ENCODE measurements around the gene RGS3. TPM values are rescaled to one million over a fixed set of nuclear protein-coding genes. Genes with fewer than 3 reads are reported as not detected.
A peak's percentile ranks its signal among the peaks of the same experiment; 100 is the strongest.
"Not testable (repeated sequence)": the region's sequence is repeated elsewhere in the genome, so short reads cannot be mapped to it uniquely, and the experiment has no call there.

Gene RGS3
- total RNA-seq, 1 experiment from 2014 or later: 71.1 TPM

DNA sequence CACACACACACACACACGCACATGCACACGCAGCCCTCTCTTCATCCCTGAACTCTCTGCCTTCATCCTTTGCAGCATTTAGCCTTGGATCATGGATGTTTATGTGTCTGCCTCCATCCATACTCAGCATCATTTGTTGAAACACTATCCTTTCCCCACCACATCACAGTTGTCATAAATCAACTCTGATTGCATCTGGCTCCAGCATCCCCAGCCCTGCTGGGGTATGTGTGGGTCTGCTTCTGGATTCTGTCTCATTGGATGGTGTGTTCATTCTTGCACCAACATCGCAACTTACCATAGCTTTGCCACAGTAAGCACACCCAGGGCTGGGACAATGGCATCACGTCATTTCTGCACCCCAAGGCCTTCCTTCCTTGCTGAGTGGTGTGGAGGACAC lies 175.4 kb downstream of the RGS3 start:
- ChIA-PET CTCF (no interaction called here), POLR2A (no interaction called here)
- no peak overlapping the region for H3K27ac Mint-ChIP-seq (ENCODE audit: unreplicated experiment)
- no peak for DNase-seq
- peaks cover 10% of the 10 kb centered on the region for H3K4me1 ChIP-seq
- H3K9me3 Mint-ChIP-seq (ENCODE audit: unreplicated experiment): peaks cover 10% of the 10 kb centered on the region
- intact Hi-C loops (cut with micrococcal nuclease; ENCODE audit: unreplicated experiment): no loop called here
- H3K36me3 Mint-ChIP-seq (ENCODE audit: insufficient read depth, unreplicated experiment): no peaks in the 10 kb centered on the region
- no peak overlapping the region for H3K4me3 ChIP-seq (ENCODE audit: low read depth, low read length)
- no TSS peak for BruUV-seq (replicated peaks)
- H3K9me3 ChIP-seq: peaks cover 9% of the 10 kb centered on the region
- H3K4me3 Mint-ChIP-seq (ENCODE audit: unreplicated experiment): no peak overlapping the region
- H3K4me1 Mint-ChIP-seq (ENCODE audit: low read depth, unreplicated experiment): no peaks in the 10 kb centered on the region
- TF ChIP-seq, protein P1, sequence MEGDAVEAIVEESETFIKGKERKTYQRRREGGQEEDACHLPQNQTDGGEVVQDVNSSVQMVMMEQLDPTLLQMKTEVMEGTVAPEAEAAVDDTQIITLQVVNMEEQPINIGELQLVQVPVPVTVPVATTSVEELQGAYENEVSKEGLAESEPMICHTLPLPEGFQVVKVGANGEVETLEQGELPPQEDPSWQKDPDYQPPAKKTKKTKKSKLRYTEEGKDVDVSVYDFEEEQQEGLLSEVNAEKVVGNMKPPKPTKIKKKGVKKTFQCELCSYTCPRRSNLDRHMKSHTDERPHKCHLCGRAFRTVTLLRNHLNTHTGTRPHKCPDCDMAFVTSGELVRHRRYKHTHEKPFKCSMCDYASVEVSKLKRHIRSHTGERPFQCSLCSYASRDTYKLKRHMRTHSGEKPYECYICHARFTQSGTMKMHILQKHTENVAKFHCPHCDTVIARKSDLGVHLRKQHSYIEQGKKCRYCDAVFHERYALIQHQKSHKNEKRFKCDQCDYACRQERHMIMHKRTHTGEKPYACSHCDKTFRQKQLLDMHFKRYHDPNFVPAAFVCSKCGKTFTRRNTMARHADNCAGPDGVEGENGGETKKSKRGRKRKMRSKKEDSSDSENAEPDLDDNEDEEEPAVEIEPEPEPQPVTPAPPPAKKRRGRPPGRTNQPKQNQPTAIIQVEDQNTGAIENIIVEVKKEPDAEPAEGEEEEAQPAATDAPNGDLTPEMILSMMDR (IDR thresholded peaks at IDR 0.05; ENCODE audit: insufficient read depth in 1 of 2, low read depth in 1 of 2, low read length in 1 of 2, severe bottlenecking in 1 of 2, unreplicated experiment in 1 of 2): no peak
- H3K27me3 ChIP-seq (replicated peaks; ENCODE audit: control insufficient read depth, insufficient read depth, low read length): no peaks in the 10 kb centered on the region
- H3K36me3 ChIP-seq (ENCODE audit: control insufficient read depth, insufficient read depth, low read length): no peaks in the 10 kb centered on the region
- H3K27me3 Mint-ChIP-seq (ENCODE audit: insufficient read depth, unreplicated experiment): peaks cover 4% of the 10 kb centered on the region

DNA sequence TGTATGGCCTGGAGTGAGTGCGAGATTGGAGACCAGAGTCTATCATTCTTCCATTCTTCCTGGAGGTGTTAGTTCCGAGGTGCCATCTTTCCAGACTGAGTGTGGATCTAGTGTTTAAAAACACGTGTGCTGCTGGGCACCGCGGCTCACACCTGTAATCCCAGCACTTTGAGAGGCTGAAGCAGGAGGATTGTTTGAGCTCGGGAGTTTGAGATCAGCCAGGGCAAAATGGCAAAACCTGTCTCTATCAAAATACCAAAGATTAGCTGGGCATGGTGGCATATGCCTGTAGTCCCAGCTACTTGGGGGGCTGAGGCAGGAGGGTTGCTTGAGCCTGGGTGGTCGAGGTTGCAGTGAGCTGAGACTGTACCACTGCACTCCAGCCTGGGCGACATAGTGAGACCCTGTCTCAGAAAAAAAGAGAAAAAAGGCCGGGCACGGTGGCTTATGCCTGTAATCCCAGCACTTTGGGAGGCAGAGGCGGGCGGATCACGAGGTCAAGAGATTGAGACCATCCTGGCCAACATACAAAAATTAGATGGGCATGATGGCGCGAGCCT lies 176.0 kb downstream of the RGS3 start:
- CTCF ChIA-PET: not testable (repeated sequence)

DNA sequence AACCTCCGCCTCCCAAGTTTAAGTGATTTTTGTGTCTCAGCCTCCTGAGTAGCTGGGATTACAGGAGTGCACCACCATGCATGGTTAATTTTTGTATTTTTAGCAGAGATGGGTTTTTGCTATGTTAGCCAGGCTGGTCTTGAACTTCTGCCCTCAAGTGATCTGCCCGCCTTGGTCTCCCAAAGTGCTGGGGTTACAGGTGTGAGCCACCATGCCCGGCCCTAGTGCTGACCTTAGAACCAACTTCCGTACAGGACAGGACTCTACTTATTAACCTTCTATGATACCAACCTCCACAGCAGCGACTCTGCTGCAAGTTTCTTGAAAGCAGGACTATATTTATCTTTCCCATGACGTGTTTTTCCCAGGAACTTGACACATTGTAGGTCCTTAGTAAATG lies 176.9 kb downstream of the RGS3 start:
- Mint-ChIP-seq H3K9me3 (ENCODE audit: unreplicated experiment) (peaks cover 11% of the 10 kb centered on the region), H3K27me3 (ENCODE audit: insufficient read depth, unreplicated experiment) (peaks cover 9% of the 10 kb centered on the region), H3K36me3 (ENCODE audit: insufficient read depth, unreplicated experiment) (no peaks in the 10 kb centered on the region), H3K4me1 (ENCODE audit: low read depth, unreplicated experiment) (no peaks in the 10 kb centered on the region), H3K27ac (ENCODE audit: unreplicated experiment) (no peak overlapping the region), H3K4me3 (ENCODE audit: unreplicated experiment) (no peak overlapping the region)
- peak in 1 of 2 experiments; percentile 7 for DNase-seq
- ChIA-PET POLR2A (no interaction called here), CTCF (interaction anchor here (1.1 kb wide), 1 partner anchor 17 kb away, joined by 4 read pairs; no protein-coding TSS in a partner anchor)
- peaks cover 9% of the 10 kb centered on the region for H3K9me3 ChIP-seq
- intact Hi-C loops (cut with micrococcal nuclease; ENCODE audit: unreplicated experiment): no loop called here
- H3K4me3 ChIP-seq (ENCODE audit: low read depth, low read length): no peak overlapping the region
- H3K27me3 ChIP-seq (replicated peaks; ENCODE audit: control insufficient read depth, insufficient read depth, low read length): no peaks in the 10 kb centered on the region
- no peaks in the 10 kb centered on the region for H3K4me1 ChIP-seq
- H3K36me3 ChIP-seq (ENCODE audit: control insufficient read depth, insufficient read depth, low read length): no peaks in the 10 kb centered on the region
- BruUV-seq (replicated peaks): no TSS peak
- TF ChIP-seq, protein P1 (IDR thresholded peaks at IDR 0.05; ENCODE audit: insufficient read depth in 1 of 2, low read depth in 1 of 2, low read length in 1 of 2, severe bottlenecking in 1 of 2, unreplicated experiment in 1 of 2): no peak

More for the DNA sequence above, 176.0 kb downstream of the RGS3 start:
- H3K4me1 ChIP-seq; H3K36me3 ChIP-seq (ENCODE audit: control insufficient read depth, insufficient read depth, low read length); intact Hi-C loops (cut with micrococcal nuclease; ENCODE audit: unreplicated experiment); H3K27me3 Mint-ChIP-seq (ENCODE audit: insufficient read depth, unreplicated experiment); BruUV-seq (replicated peaks); H3K4me3 ChIP-seq (ENCODE audit: low read depth, low read length); H3K27ac Mint-ChIP-seq (ENCODE audit: unreplicated experiment); H3K36me3 Mint-ChIP-seq (ENCODE audit: insufficient read depth, unreplicated experiment); POLR2A ChIA-PET; H3K27me3 ChIP-seq (replicated peaks; ENCODE audit: control insufficient read depth, insufficient read depth, low read length); H3K9me3 ChIP-seq; H3K4me1 Mint-ChIP-seq (ENCODE audit: low read depth, unreplicated experiment); H3K4me3 Mint-ChIP-seq (ENCODE audit: unreplicated experiment): not testable (repeated sequence)
- H3K9me3 Mint-ChIP-seq (ENCODE audit: unreplicated experiment): peaks cover 11% of the 10 kb centered on the region
- DNase-seq: peak in 1 of 2 experiments; percentile 13
